Measurements from ENCODE around the gene KRT222.

Gene KRT222

DNA sequence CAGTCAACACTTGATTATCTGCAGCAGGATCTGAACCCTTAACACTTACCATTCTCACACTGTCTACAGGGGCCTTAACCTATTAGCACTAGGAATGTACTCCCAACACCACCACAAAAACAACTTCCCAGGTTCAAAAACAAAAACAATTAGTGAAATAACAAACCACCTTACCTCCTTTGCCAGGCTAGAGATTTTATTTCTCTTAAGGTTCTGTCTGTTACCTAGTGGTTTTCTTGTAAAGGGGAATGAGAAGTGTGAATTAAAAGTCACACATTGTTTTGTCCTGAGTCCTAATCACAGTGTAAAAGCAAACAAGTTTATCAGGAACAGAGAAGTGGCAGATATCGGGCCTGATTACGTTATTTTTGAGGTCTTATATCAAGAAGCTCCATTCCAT lies 27.0 kb downstream of the KRT222 start:
- no peak for DNase-seq (ENCODE audit: extremely low spot score)
- CTCF ChIA-PET = interaction anchor here (1.0 kb wide), 1 partner anchor 9 kb away, joined by 3 read pairs; no protein-coding TSS in a partner anchor
- TF ChIP-seq, protein P1, sequence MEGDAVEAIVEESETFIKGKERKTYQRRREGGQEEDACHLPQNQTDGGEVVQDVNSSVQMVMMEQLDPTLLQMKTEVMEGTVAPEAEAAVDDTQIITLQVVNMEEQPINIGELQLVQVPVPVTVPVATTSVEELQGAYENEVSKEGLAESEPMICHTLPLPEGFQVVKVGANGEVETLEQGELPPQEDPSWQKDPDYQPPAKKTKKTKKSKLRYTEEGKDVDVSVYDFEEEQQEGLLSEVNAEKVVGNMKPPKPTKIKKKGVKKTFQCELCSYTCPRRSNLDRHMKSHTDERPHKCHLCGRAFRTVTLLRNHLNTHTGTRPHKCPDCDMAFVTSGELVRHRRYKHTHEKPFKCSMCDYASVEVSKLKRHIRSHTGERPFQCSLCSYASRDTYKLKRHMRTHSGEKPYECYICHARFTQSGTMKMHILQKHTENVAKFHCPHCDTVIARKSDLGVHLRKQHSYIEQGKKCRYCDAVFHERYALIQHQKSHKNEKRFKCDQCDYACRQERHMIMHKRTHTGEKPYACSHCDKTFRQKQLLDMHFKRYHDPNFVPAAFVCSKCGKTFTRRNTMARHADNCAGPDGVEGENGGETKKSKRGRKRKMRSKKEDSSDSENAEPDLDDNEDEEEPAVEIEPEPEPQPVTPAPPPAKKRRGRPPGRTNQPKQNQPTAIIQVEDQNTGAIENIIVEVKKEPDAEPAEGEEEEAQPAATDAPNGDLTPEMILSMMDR (IDR thresholded peaks at IDR 0.05; ENCODE audit: control extremely low read depth, extremely low read depth, low read depth, missing control alignments) = no peak
- POLR2A ChIA-PET = no interaction called here

DNA sequence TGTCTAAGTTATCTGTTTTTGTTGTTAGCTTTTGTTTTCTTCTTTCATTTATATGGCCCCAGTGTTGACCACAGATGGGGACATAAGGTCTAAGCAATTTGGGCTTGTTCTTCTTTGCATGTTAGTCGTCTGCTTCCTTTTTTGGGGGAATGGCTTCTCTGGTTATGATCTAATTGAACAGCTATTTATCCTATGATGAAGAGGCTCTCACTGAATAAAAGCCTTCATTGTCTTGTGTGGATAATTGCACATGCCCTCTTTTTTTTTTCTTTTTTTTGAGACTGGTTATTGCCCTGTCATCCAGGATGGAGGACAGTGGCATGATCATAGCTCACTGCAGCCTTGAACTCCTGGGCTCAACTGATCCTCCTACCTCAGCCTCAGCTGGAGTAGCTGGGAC lies 31.1 kb downstream of the KRT222 start:
- TF ChIP-seq, protein P1 (IDR thresholded peaks at IDR 0.05; ENCODE audit: control extremely low read depth, extremely low read depth, low read depth, missing control alignments) = no peak
- DNase-seq (ENCODE audit: extremely low spot score) = no peak
- POLR2A ChIA-PET = interaction anchor here (0.6 kb wide), 1 partner anchor 80 kb away, joined by 3 read pairs; no protein-coding TSS in a partner anchor
- CTCF ChIA-PET = interaction anchor here (1.0 to 3.5 kb wide), 6 partner anchors 8 to 101 kb away, joined by 3 to 18 read pairs (median 6); partner anchors contain the start of gene SMARCE1

DNA sequence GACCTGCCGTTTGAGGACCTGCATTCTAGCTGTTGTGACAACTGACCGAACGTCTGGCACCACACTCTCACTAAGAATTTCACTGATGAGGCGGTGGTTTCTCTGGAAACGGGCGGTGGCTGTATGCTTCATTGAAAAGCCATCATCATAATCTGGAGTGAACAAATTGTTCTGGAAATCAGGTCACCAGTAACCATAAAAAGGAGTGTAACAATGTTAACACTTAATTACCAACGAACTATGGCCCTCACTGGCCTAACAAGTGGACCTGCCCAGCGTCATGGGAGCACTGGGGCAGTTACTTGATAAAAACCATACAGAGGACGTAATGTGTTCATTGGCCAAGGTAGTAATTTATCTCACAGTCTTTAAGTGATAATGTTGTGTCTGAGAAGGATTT lies 32.8 kb downstream of the KRT222 start:
- POLR2A ChIA-PET = no interaction called here
- TF ChIP-seq, protein P1 (IDR thresholded peaks at IDR 0.05; ENCODE audit: control extremely low read depth, extremely low read depth, low read depth, missing control alignments) = no peak
- CTCF ChIA-PET = interaction anchor here (0.9 to 2.6 kb wide), 3 partner anchors 12 to 99 kb away, joined by 3 to 8 read pairs (median 8); no protein-coding TSS in a partner anchor
- DNase-seq (ENCODE audit: extremely low spot score) = no peak

DNA sequence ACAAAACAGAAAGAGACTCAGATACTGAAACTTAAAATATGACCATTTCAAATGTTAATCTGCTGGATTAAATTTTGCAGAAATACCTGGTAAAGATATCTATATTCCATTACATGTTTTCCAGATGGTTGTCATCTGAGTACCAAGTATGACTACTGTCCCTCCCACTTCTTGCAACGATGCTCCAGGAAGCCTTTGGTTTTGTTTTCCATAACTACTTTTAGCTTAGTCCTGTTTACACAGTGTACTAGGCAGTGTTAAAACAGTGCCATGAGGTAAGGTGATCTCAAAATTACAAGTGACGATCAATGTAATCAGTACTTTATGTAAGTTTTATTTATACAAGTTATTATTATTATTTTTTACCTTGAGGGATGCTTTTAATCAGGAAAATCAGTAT lies 35.1 kb downstream of the KRT222 start:
- POLR2A ChIA-PET = no interaction called here
- CTCF ChIA-PET = interaction anchor here (1.2 to 8.1 kb wide), 7 partner anchors 10 to 1033 kb away, joined by 3 to 73 read pairs (median 9); partner anchors contain the start of gene SMARCE1
- no peak for DNase-seq (ENCODE audit: extremely low spot score)
- TF ChIP-seq, protein P1 (IDR thresholded peaks at IDR 0.05; ENCODE audit: control extremely low read depth, extremely low read depth, low read depth, missing control alignments) = no peak

DNA sequence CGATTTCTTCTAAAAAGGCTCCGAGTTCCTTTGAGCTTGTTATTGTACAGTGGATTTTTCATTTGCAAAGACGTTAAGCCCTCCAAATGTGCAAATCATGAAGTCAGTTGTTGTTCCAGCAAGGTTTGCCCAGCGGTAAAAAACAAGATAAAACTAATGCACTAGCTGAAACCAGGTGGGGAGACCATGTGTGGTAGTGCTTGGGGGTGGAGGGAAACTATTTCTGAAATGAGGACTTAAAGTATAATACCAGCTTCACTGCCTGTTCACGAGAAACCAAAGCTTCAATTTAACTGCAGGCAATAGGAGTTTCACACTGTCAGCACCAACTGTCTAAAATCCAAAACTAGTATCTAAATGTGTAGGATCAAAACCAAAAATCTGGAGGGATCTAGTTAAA lies 39.7 kb downstream of the KRT222 start:
- POLR2A ChIA-PET = interaction anchor here (0.9 to 1.5 kb wide), 3 partner anchors 10 to 70 kb away, joined by 3 to 7 read pairs (median 5); no protein-coding TSS in a partner anchor
- CTCF ChIA-PET = interaction anchor here (1.0 to 8.1 kb wide), 8 partner anchors 8 to 1023 kb away, joined by 3 to 73 read pairs (median 6); partner anchors contain the start of gene SMARCE1
- TF ChIP-seq, protein P1 (IDR thresholded peaks at IDR 0.05; ENCODE audit: control extremely low read depth, extremely low read depth, low read depth, missing control alignments) = no peak
- no peak for DNase-seq (ENCODE audit: extremely low spot score)

DNA sequence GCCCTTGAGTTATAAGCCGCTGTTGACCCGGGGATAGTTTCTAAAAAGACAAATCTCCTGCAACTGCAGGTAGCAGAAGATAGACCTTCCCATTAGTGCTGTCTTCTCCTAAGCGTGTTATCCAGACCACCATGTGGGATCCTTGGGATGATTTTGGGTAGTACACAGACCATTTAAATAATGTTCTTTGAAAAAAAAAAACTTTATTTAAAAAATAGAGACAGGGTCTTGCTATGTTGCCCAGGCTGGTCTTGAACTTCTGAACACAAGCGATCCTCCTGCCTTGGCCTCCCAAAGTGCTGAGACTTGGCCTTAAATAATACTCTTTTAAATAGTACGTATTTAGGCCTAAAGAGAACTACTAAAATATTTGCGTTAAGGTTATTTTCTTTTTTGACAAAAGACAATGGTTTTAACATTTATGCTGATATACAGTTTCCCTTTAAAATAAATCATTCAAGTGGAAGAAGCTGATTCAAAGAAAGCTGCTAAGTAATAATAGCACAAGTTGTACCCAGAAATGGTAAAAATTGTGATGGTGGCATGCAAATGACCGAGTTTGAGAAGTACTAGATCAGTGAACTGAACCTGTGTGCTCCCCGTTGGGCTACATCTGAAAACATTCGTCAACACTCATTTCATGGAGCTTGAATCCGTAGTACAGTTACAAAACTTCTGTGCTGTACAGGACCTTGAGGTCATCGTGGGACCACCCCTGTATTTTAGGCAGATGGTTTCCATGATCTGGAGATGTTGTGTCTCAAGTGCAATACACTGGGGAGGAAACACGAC lies 41.4 kb downstream of the KRT222 start:
- CTCF ChIA-PET = interaction anchor here (1.1 to 8.1 kb wide), 8 partner anchors 8 to 1039 kb away, joined by 4 to 73 read pairs (median 8); no protein-coding TSS in a partner anchor
- no peak for DNase-seq (ENCODE audit: extremely low spot score)
- POLR2A ChIA-PET = no interaction called here

More for the DNA sequence above, 41.4 kb downstream of the KRT222 start:
- TF ChIP-seq, protein P1 (IDR thresholded peaks at IDR 0.05; ENCODE audit: control extremely low read depth, extremely low read depth, low read depth, missing control alignments) = no peak
